ENCODE measurements around the gene MUC16.
"Not testable (repeated sequence)": the region's sequence is repeated elsewhere in the genome, so short reads cannot be mapped to it uniquely, and the experiment has no call there.

MUC16 gene

GRCh38 chr19:9009935-9010651, at the start of gene MUC16:
MUC16 (minus strand) TSS chr19:9010409.
- DNase-seq: no peak

- no peak for DNase-seq
Measured at GRCh38 chr19:9058905-9059667, 48.9 kb upstream of the MUC16 start.

GRCh38 chr19:9057505-9058258, 47.5 kb upstream of the MUC16 start:
- no peak for DNase-seq

GRCh38 chr19:9056131-9056530, 45.9 kb upstream of the MUC16 start:
- DNase-seq: not testable (repeated sequence)

- no peak for DNase-seq
Measured at GRCh38 chr19:9054765-9055164, 44.6 kb upstream of the MUC16 start.

GRCh38 chr19:9054207-9054606, 44.0 kb upstream of the MUC16 start:
- DNase-seq: no peak

GRCh38 chr19:9053674-9054073, 43.5 kb upstream of the MUC16 start:
- not testable (repeated sequence) for DNase-seq

GRCh38 chr19:9052894-9053293, 42.7 kb upstream of the MUC16 start:
- no peak for DNase-seq

GRCh38 chr19:9046694-9047093, 36.5 kb upstream of the MUC16 start:
- DNase-seq: no peak

- no peak for DNase-seq
Measured at GRCh38 chr19:9044449-9044848, 34.2 kb upstream of the MUC16 start.

GRCh38 chr19:9043524-9043923, 33.3 kb upstream of the MUC16 start:
- DNase-seq: no peak

- DNase-seq: no peak
Measured at GRCh38 chr19:9041023-9041422, 30.8 kb upstream of the MUC16 start.

GRCh38 chr19:9040131-9040530, 29.9 kb upstream of the MUC16 start:
- DNase-seq: no peak

- DNase-seq: no peak
Measured at GRCh38 chr19:9039728-9040127, 29.5 kb upstream of the MUC16 start.

GRCh38 chr19:9037400-9038062, 27.3 kb upstream of the MUC16 start:
- DNase-seq: no peak

- DNase-seq: no peak
Measured at GRCh38 chr19:9032136-9032631, 22.0 kb upstream of the MUC16 start.

- DNase-seq: no peak
Measured at GRCh38 chr19:9018163-9018875, 8.1 kb upstream of the MUC16 start.

GRCh38 chr19:9014803-9015202, 4.6 kb upstream of the MUC16 start:
- DNase-seq: no peak

- DNase-seq: no peak
Measured at GRCh38 chr19:9013988-9014387, 3.8 kb upstream of the MUC16 start.

GRCh38 chr19:9011875-9012274, 1.7 kb upstream of the MUC16 start:
- no peak for DNase-seq

GRCh38 chr19:9010693-9011092, 484 bp upstream of the MUC16 start:
- DNase-seq: no peak

GRCh38 chr19:9009431-9009830, 778 bp downstream of the MUC16 start:
- no peak for DNase-seq

All from SW 1271 (cell line).